Stimulated activated naive B cell treated with anti-CD40 and anti-IgM and Interleukin-4, amounts not matched to agents 10 μg/mL and 1 μg/mL and 100 μg/mL, for 72 hours (primary cell): ENCODE results near the gene NAPB.
"Not testable (repeated sequence)": the region's sequence is repeated elsewhere in the genome, so short reads cannot be mapped to it uniquely, and the experiment has no call there.

Experiments
- ATAC-seq, 2 donors: fragments of 150-1000 bp; cut with Tn5 transposase; replicated peaks; 2 replicates each; pipeline ENCODE4 v1.10.0; 2021; ENCODE audit warnings: moderate library complexity in 1 of 2
- DNase-seq: peaks from one replicate; pipeline ENCODE4 v3.0.0; 2021
- H3K27ac Mint-ChIP-seq: one replicate; pipeline ENCODE4 v1.8.0; 2022; ENCODE audit warnings: mild to moderate bottlenecking, mixed read lengths
- H3K27me3 Mint-ChIP-seq, 2 donors: one replicate each; pipeline ENCODE4 v1.8.0; 2022; ENCODE audit warnings: mixed read lengths in 2 of 2
- H3K36me3 Mint-ChIP-seq, 2 donors: one replicate each; pipeline ENCODE4 v1.8.0; 2022; ENCODE audit warnings: mixed read lengths in 2 of 2, mild to moderate bottlenecking in 1 of 2
- H3K4me1 Mint-ChIP-seq, 2 donors: one replicate each; pipeline ENCODE4 v1.8.0; 2022; ENCODE audit warnings: mixed read lengths in 2 of 2, mild to moderate bottlenecking in 1 of 2
- H3K4me3 Mint-ChIP-seq, 2 donors: one replicate each; pipeline ENCODE4 v1.8.0; 2022; ENCODE audit warnings: mild to moderate bottlenecking in 2 of 2, mixed read lengths in 2 of 2, moderate library complexity in 1 of 2
- H3K9me3 Mint-ChIP-seq, 2 donors: one replicate each; pipeline ENCODE4 v1.8.0; 2022; ENCODE audit warnings: mixed read lengths in 2 of 2, mild to moderate bottlenecking in 1 of 2

Gene NAPB

GRCh38 chr20:23420943-23421931 lies at the start of gene NAPB:
Gene NAPB, minus strand, starts transcription at chr20:23421488. Its CDS starts 86 bp downstream, at chr20:23421402.
- peaks cover 11 to 19% of the 10 kb centered on the region in 2 donors for H3K4me1 Mint-ChIP-seq
- H3K9me3 Mint-ChIP-seq, result no peaks in the 10 kb centered on the region
- peaks cover 6 to 12% of the 10 kb centered on the region in 2 donors for H3K27me3 Mint-ChIP-seq
- ATAC-seq (peak; percentile 98 to 99), DNase-seq (peak; percentile 93)
- H3K27ac Mint-ChIP-seq, result peak within 1 kb of the TSS; percentile 89
- no peaks in the 10 kb centered on the region for H3K36me3 Mint-ChIP-seq
- peak within 1 kb of the TSS; percentile 87 to 90 for H3K4me3 Mint-ChIP-seq

- not testable (repeated sequence) for H3K4me3 Mint-ChIP-seq
Measured at GRCh38 chr20:23466961-23467360, 45.7 kb upstream of the NAPB start.

GRCh38 chr20:23461180-23461579 lies 39.9 kb upstream of the NAPB start:
- H3K4me1 Mint-ChIP-seq, result peaks cover 0 to 6% of the 10 kb centered on the region in 2 donors
- no peak for DNase-seq

More at GRCh38 chr20:23466961-23467360, 45.7 kb upstream of the NAPB start:
- not testable (repeated sequence) for DNase-seq, H3K27ac Mint-ChIP-seq, H3K36me3 Mint-ChIP-seq, H3K27me3 Mint-ChIP-seq, H3K4me1 Mint-ChIP-seq, ATAC-seq
- H3K9me3 Mint-ChIP-seq, result peaks cover 12 to 20% of the 10 kb centered on the region in 2 donors

GRCh38 chr20:23459461-23460150 lies 38.3 kb upstream of the NAPB start:
- ATAC-seq (no peak), DNase-seq (no peak)
- H3K4me1 Mint-ChIP-seq, result peaks cover 0 to 6% of the 10 kb centered on the region in 2 donors
- no peaks in the 10 kb centered on the region for H3K36me3 Mint-ChIP-seq
- no peak overlapping the region for H3K27ac Mint-ChIP-seq
- H3K4me3 Mint-ChIP-seq, result no peak overlapping the region
- H3K27me3 Mint-ChIP-seq, result no peaks in the 10 kb centered on the region
- peaks cover 0 to 4% of the 10 kb centered on the region in 2 donors for H3K9me3 Mint-ChIP-seq

More at GRCh38 chr20:23461180-23461579, 39.9 kb upstream of the NAPB start:
- no peak for ATAC-seq
- Mint-ChIP-seq H3K27ac (no peak overlapping the region), H3K4me3 (no peak overlapping the region), H3K27me3 (peaks cover 0 to 4% of the 10 kb centered on the region in 2 donors), H3K9me3 (peaks cover 7% of the 10 kb centered on the region in 2 donors), H3K36me3 (peaks cover 0 to 4% of the 10 kb centered on the region in 2 donors)

GRCh38 chr20:23456873-23457272 lies 35.6 kb upstream of the NAPB start:
- H3K4me1 Mint-ChIP-seq, result peaks cover 0 to 6% of the 10 kb centered on the region in 2 donors
- H3K4me3 Mint-ChIP-seq, result no peak overlapping the region
- no peak for ATAC-seq
- H3K27ac Mint-ChIP-seq, result no peak overlapping the region
- H3K36me3 Mint-ChIP-seq, result no peaks in the 10 kb centered on the region
- no peak for DNase-seq
- H3K9me3 Mint-ChIP-seq, result no peaks in the 10 kb centered on the region
- no peaks in the 10 kb centered on the region for H3K27me3 Mint-ChIP-seq

GRCh38 chr20:23456409-23456808 lies 35.1 kb upstream of the NAPB start:
- Mint-ChIP-seq H3K27ac (no peak overlapping the region), H3K27me3 (no peaks in the 10 kb centered on the region), H3K4me1 (peaks cover 0 to 6% of the 10 kb centered on the region in 2 donors), H3K36me3 (no peaks in the 10 kb centered on the region), H3K9me3 (no peaks in the 10 kb centered on the region), H3K4me3 (no peak overlapping the region)
- DNase-seq (no peak), ATAC-seq (no peak)

GRCh38 chr20:23455639-23456038 lies 34.4 kb upstream of the NAPB start:
- Mint-ChIP-seq H3K4me3 (no peak overlapping the region), H3K27me3 (peaks cover 0 to 5% of the 10 kb centered on the region in 2 donors), H3K9me3 (no peaks in the 10 kb centered on the region), H3K36me3 (no peaks in the 10 kb centered on the region), H3K27ac (no peak overlapping the region), H3K4me1 (peaks cover 0 to 6% of the 10 kb centered on the region in 2 donors)
- ATAC-seq (no peak), DNase-seq (no peak)

GRCh38 chr20:23454816-23455215 lies 33.5 kb upstream of the NAPB start:
- H3K9me3 Mint-ChIP-seq, result no peaks in the 10 kb centered on the region
- H3K4me3 Mint-ChIP-seq, result no peak overlapping the region
- H3K27me3 Mint-ChIP-seq, result peaks cover 0 to 5% of the 10 kb centered on the region in 2 donors
- peaks cover 0 to 6% of the 10 kb centered on the region in 2 donors for H3K4me1 Mint-ChIP-seq
- H3K27ac Mint-ChIP-seq, result no peak overlapping the region
- no peak for ATAC-seq
- H3K36me3 Mint-ChIP-seq, result no peaks in the 10 kb centered on the region
- no peak for DNase-seq

- H3K27me3 Mint-ChIP-seq, result peaks cover 0 to 5% of the 10 kb centered on the region in 2 donors
- H3K9me3 Mint-ChIP-seq, result no peaks in the 10 kb centered on the region
- DNase-seq (no peak), ATAC-seq (no peak)
- H3K36me3 Mint-ChIP-seq, result no peaks in the 10 kb centered on the region
- H3K27ac Mint-ChIP-seq, result no peak overlapping the region
- no peak overlapping the region for H3K4me3 Mint-ChIP-seq
- peaks cover 0 to 6% of the 10 kb centered on the region in 2 donors for H3K4me1 Mint-ChIP-seq
Measured at GRCh38 chr20:23453549-23454543, 32.6 kb upstream of the NAPB start.

- no peak within 1 kb of the TSS for H3K27ac Mint-ChIP-seq
- H3K36me3 Mint-ChIP-seq, result no peaks in the 10 kb centered on the region
- H3K9me3 Mint-ChIP-seq, result no peaks in the 10 kb centered on the region
- DNase-seq, result no peak
- H3K4me3 Mint-ChIP-seq, result no peak within 1 kb of the TSS
- ATAC-seq, result no peak
- H3K27me3 Mint-ChIP-seq, result peaks cover 0 to 5% of the 10 kb centered on the region in 2 donors
- peaks cover 0 to 6% of the 10 kb centered on the region in 2 donors for H3K4me1 Mint-ChIP-seq
Measured at GRCh38 chr20:23452776-23453175, 31.5 kb upstream of the NAPB start, which contains the start of gene CST11. Gene CST11, minus strand, starts transcription at chr20:23452876. Its CDS starts 65 bp downstream, at chr20:23452811.

GRCh38 chr20:23451956-23452487 lies 30.7 kb upstream of the NAPB start:
- Mint-ChIP-seq H3K9me3 (no peaks in the 10 kb centered on the region), H3K27me3 (peaks cover 0 to 5% of the 10 kb centered on the region in 2 donors), H3K4me1 (peaks cover 0 to 5% of the 10 kb centered on the region in 2 donors), H3K4me3 (no peak overlapping the region), H3K36me3 (no peaks in the 10 kb centered on the region), H3K27ac (no peak overlapping the region)
- ATAC-seq (no peak), DNase-seq (no peak)

GRCh38 chr20:23450877-23451276 lies 29.6 kb upstream of the NAPB start:
- no peak overlapping the region for H3K4me3 Mint-ChIP-seq
- no peak for ATAC-seq
- DNase-seq, result no peak
- H3K9me3 Mint-ChIP-seq, result no peaks in the 10 kb centered on the region
- no peaks in the 10 kb centered on the region for H3K4me1 Mint-ChIP-seq
- H3K27me3 Mint-ChIP-seq, result peaks cover 0 to 5% of the 10 kb centered on the region in 2 donors
- no peak overlapping the region for H3K27ac Mint-ChIP-seq
- H3K36me3 Mint-ChIP-seq, result no peaks in the 10 kb centered on the region

GRCh38 chr20:23449421-23449820 lies 28.1 kb upstream of the NAPB start:
- Mint-ChIP-seq H3K27ac (no peak overlapping the region), H3K36me3 (no peaks in the 10 kb centered on the region), H3K4me3 (no peak overlapping the region), H3K27me3 (peaks cover 0 to 5% of the 10 kb centered on the region in 2 donors), H3K9me3 (no peaks in the 10 kb centered on the region), H3K4me1 (no peaks in the 10 kb centered on the region)
- ATAC-seq (peak; percentile 23 to 29), DNase-seq (no peak)
